HG02973 (cell line): ENCODE measurements around the gene PRKCE.
"Not testable (repeated sequence)": the region's sequence is repeated elsewhere in the genome, so short reads cannot be mapped to it uniquely, and the experiment has no call there.

ENCODE experiments used
- ATAC-seq: cut with Tn5 transposase; IDR thresholded peaks from one replicate; pipeline ENCODE4 v1.9.1; 2021; ENCODE audit warnings: moderate library complexity; ENCODE audit not compliant: unreplicated experiment

The PRKCE gene

DNA sequence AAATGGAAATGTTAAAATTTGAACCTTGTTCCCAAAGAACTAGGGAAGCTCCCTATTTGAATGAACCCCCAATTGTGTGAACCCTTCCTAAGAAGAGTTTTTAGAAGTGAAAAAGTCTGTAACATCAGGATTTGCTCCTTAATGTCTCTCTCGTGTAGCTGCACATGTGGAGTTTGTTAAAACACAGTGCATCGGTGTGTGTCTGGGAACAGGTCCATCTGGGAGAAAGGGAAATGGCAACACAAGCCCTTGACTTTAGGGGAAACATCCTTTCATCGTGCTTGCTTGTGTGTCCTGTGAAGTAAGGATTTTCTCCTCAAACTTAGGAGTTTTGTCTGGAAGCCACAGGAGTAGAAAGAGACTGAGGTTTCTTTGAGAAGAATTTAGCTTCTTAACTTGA is 203.9 kb downstream of the PRKCE start:
- no peak for ATAC-seq

GRCh38 chr2:45856391-45857274 is 205.2 kb downstream of the PRKCE start:
- no peak for ATAC-seq

- ATAC-seq, result no peak
These were observed 205.8 kb downstream of the PRKCE start for GRCh38 chr2:45857275-45857609.

- ATAC-seq, result no peak
These were observed 206.5 kb downstream of the PRKCE start for GRCh38 chr2:45857867-45858520.

GRCh38 chr2:45858872-45859271 is 207.4 kb downstream of the PRKCE start:
- ATAC-seq, result not testable (repeated sequence)

DNA sequence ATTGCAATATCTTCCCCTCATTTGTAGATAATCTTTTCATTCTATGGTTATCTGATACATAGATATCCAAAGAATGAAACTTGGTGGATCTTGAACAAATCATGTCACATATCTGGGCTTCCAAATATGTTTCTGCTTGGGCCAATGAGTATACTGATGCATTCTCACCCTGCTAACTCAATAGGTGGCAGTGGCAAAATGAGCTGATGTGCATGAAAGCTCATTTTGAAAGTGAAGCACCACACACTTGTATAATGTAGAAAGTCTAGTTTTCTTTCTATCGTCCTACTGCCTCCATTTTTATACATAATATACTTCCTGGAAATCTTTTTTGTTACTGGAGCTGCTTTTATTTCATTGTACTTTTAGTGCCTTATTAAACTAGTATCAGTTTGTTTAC is 208.2 kb downstream of the PRKCE start:
- no peak for ATAC-seq

DNA sequence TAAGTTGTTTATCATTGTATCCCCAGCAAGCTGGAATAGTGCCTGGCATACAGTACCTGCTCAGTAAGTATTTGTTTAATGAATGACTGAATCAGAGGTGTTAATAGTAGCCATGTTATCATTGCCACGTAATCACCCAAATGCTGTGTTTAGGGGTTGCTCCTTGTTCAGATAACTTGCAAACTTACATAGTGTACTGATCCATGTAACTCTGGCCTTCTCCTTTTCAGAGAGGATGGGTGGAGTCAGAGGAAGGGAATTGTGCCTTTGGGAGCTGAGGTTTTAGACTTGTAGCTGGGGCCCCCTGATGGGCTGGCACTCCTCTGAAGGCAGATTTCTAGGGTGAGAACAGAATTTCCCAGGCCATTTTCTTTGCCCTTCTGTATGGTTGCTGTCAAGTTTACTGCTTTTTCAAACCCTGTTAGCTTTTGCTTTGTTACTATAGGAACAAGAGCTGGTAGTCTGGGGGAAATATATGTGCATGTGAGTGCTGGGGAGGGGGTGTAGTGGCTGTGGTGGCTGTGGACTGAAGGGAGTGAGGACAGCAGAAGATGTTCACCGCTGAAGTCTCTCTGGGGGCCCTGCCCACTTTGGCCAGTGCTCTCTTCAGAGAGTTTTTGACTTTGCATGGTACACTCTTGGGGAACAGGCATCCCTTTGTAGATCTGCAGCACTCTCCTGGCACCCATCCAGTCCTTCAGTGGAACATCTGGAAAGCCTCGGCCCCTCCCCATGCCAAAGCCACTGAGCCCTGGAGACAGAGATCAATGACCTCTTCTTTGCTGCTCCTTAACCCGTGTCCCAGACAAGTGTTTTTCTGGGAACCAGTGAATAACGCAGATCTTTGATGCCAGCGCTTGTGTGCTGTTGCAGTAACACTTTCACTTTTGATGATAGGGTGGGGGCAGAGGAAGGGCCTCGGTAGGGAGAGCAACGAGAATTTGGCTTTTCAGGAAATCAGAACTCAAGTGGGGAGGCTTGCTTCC is 209.0 kb downstream of the PRKCE start:
- no peak for ATAC-seq

DNA sequence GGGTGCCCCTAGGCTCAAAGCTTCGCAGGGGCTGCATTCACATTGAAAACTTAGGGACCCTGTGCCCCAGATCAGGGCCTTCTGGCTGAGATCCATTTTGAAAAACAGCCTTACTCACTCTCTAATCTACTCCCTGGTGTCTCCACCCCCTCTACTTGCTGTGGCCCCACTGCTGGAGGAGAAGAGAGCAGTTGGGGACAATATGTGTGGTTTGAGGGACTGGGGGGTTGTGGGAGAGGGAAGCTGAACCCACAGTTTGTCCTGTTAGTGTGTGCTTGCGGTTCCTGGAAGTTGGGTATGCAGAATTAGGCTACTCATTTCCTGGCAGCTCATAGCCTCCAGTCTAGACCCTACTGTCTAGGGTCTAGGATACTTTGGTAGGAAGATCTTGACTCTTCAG is 211.4 kb downstream of the PRKCE start:
- ATAC-seq, result no peak

DNA sequence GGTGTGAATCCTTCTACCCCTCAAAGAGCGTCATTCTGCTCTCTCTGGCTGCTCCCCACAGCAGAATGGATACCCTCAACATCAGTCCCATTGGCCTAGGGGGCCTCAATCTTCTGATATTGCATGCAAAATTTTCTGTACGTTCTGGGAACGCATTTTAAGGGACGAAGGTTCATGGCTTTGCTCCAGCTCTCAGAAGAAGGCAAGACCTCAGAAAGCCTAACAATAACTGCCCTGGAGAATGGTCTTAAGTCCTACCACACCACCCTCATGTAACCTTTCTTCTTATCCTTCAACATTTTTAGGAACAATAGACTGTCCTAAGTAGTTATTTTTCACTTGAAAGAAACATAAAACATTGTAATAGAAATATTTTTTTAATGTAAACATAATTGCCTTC is 212.6 kb downstream of the PRKCE start:
- ATAC-seq, result no peak

- no peak for ATAC-seq
These were observed 215.9 kb downstream of the PRKCE start for GRCh38 chr2:45867349-45867748.

DNA sequence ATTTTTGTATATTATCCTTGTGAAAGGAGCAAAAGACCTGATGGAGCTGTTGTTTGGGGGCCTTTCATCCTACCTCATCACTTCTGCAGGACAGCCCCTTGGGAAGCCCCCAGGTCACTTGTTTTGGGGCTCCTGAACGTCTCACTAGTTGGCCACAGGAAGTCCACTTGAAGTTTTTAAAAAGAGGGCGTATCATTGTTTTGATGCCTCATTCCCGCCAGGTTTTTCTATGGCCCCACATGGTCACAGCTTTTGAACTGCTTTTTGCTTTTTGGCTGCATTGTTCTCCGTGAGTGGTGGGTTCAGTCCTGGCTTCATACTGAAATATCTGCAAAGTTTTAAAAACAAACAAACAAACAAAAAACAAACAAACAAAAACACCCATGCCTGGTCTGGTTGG is 216.3 kb downstream of the PRKCE start:
- ATAC-seq, result no peak

- ATAC-seq, result no peak
These were observed 217.7 kb downstream of the PRKCE start for GRCh38 chr2:45869165-45869501.

GRCh38 chr2:45871025-45871424 is 219.6 kb downstream of the PRKCE start:
- ATAC-seq, result no peak

GRCh38 chr2:45871541-45871940 is 220.1 kb downstream of the PRKCE start:
- ATAC-seq, result no peak

DNA sequence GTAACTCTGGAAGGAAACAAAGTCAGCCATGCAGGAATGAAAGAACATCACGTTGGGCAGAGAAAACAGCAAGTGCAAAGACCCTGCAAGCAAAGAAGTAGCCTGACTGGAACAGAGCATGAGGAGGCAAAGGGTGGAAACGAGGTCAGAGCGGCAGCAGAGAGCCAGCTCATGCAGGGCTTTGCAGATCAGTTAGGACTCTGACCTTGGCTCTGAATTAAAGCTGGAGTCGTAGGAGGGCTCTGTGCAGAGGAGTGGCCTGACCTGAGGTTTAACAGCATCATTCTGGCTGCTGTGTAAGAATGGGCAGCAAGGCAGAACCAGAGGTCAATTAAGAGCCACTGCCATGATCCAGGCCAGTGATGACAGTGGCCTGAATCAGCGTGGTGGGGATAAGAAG is 220.7 kb downstream of the PRKCE start:
- ATAC-seq, result no peak

- no peak for ATAC-seq
These were observed 222.9 kb downstream of the PRKCE start for GRCh38 chr2:45874344-45874743.

GRCh38 chr2:45876611-45877010 is 225.1 kb downstream of the PRKCE start:
- no peak for ATAC-seq

DNA sequence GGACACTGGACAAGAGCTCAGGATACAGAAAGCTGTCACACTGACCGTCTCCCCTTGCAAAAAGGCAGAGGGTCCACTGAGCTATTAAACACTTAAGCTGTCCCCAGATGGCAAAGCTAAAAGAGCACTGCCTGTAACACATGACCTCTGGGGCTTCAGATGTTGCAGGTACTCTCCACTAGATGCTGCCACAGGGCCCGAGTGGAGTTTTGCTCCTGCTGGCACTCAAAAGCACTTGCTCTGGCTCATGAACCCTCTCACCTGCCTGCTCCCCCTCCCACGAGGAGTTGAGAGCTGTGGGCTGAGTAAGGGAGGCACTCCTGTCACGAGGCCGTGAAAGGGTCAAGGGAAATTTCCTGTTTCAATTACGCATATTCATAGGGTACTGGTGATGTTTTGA is 227.9 kb downstream of the PRKCE start:
- no peak for ATAC-seq

DNA sequence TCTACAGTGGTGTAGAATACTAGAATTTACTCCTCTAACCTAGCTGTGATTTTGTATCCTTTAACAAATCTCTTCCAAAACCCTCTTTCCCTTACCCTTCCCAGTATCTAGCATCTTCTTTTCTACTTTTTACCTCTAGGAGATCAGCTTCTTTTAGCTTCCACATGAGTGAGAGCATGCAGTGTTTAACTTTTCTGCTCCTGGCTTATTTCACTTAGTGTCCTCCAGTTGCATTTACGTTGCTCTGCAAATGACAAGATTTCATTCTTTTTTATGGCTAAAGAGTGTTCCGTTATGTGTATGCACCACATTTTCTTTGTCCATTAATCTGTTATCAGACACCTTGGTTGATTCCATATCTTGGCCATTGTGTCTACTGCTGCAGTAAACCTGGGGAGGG is 228.5 kb downstream of the PRKCE start:
- no peak for ATAC-seq

DNA sequence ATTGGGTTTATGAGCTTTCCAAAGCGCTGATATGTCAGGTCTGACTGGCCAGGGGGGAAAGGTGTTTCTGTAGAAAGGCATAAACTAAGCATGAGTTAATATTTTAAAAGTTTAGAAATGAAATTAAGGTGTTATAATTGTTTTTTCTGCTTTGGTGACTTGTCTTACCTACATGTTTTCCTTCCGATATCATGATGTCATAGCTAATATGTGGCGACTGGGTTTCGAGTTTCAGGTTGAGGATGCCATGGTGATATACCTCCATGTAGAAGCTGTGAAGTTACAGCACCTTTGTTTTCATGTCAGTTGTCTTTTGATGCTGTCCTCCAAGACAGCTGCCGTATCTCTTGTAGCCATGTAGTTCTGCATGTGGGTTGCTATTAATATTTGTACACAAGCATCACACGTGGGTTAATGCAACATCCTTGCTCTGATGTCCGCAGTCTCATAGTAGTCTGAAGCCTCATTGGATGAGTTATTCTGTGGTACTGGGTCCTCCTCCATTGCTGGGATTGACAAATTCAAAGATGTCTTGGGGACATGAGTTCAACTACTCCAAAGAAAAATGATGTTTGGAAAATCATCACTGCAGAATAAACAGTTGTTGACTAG is 230.6 kb downstream of the PRKCE start:
- no peak for ATAC-seq
